ENCODE measurements around the gene PLD5.

PLD5 gene

DNA sequence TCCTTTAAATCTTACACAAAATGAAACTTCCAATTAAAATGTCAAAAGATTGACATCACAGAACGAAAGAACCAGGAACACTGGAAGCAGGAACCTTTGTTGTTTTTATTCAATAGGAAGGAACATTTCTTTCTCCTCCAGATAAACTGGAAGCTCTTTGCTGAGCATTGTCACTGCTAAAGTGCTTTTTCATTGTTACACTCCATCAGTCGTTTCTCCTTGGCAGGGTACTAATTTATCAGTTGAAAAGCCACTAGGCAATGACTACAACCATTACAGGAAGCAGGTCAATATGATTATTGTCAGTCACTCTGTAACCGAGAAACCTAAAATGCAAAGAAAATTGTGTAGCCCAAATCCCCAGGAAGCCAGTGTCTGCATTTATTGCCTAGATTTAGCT is 362.4 kb downstream of the PLD5 start:
- Histone ChIP-seq H2AFZ (ENCODE audit: low read length) (no peak overlapping the region), H3K79me2 (ENCODE audit: low read length) (no peaks in the 10 kb centered on the region), H4K20me1 (ENCODE audit: insufficient read depth, low read length) (no peaks in the 10 kb centered on the region), H3K27ac (ENCODE audit: low read length) (no peak overlapping the region), H3K36me3 (replicated peaks; ENCODE audit: insufficient read depth, low read length) (no peaks in the 10 kb centered on the region), H3K27me3 (replicated peaks; ENCODE audit: insufficient read depth, low read length) (no peaks in the 10 kb centered on the region), H3K9me2 (replicated peaks; ENCODE audit: insufficient read depth, low read length) (no peaks in the 10 kb centered on the region), H3K4me2 (ENCODE audit: low read depth, low read length) (no peak overlapping the region), H3K4me3 (ENCODE audit: low read length) (no peak overlapping the region), H3K4me1 (ENCODE audit: low read length) (no peaks in the 10 kb centered on the region), H3K9me3 (replicated peaks; ENCODE audit: insufficient read depth, low read length) (no peaks in the 10 kb centered on the region), H3K9ac (ENCODE audit: low read length) (no peak overlapping the region), H3F3A (ENCODE audit: insufficient read depth, low read length) (no peaks in the 10 kb centered on the region)
- no peak for TF ChIP-seq EZH2 (optimal IDR thresholded peaks at IDR 0.05; ENCODE audit: low read depth, low read length)
- no peak for TF ChIP-seq EZH2phosphoT487 (IDR thresholded peaks at IDR 0.05; ENCODE audit: low read length)
- TF ChIP-seq CTCF (IDR thresholded peaks at IDR 0.05; ENCODE audit: low read length), result no peak
- no peak for DNase-seq

GRCh38 chr1:242147096-242147976 is 377.2 kb downstream of the PLD5 start:
- TF ChIP-seq EZH2 (optimal IDR thresholded peaks at IDR 0.05; ENCODE audit: low read depth, low read length), result no peak
- TF ChIP-seq CTCF (IDR thresholded peaks at IDR 0.05; ENCODE audit: low read length), result no peak
- no peak for TF ChIP-seq EZH2phosphoT487 (IDR thresholded peaks at IDR 0.05; ENCODE audit: low read length)
- Histone ChIP-seq H2AFZ (ENCODE audit: low read length) (no peak overlapping the region), H3K9ac (ENCODE audit: low read length) (no peak overlapping the region), H3K9me2 (replicated peaks; ENCODE audit: insufficient read depth, low read length) (no peaks in the 10 kb centered on the region), H3K4me2 (ENCODE audit: low read depth, low read length) (peak overlapping the region; percentile 28; the same call in 1 of the 2 replicates), H3K9me3 (replicated peaks; ENCODE audit: insufficient read depth, low read length) (no peaks in the 10 kb centered on the region), H3K36me3 (replicated peaks; ENCODE audit: insufficient read depth, low read length) (no peaks in the 10 kb centered on the region), H3K79me2 (ENCODE audit: low read length) (no peaks in the 10 kb centered on the region), H3K27ac (ENCODE audit: low read length) (no peak overlapping the region), H3K4me3 (ENCODE audit: low read length) (no peak overlapping the region), H3K27me3 (replicated peaks; ENCODE audit: insufficient read depth, low read length) (no peaks in the 10 kb centered on the region), H3K4me1 (ENCODE audit: low read length) (0 out of 2 replicates have a peak, but pooled peaks cover 3% of the 10 kb centered on the region), H3F3A (ENCODE audit: insufficient read depth, low read length) (no peaks in the 10 kb centered on the region), H4K20me1 (ENCODE audit: insufficient read depth, low read length) (no peaks in the 10 kb centered on the region)
- DNase-seq, result no peak

- H3K9me2 ChIP-seq (replicated peaks; ENCODE audit: insufficient read depth, low read length), result no peaks in the 10 kb centered on the region
- H2AFZ ChIP-seq (ENCODE audit: low read length), result no peak overlapping the region; the same call in 1 of the 2 replicates
- no peaks in the 10 kb centered on the region for H3K27me3 ChIP-seq (replicated peaks; ENCODE audit: insufficient read depth, low read length)
- 0 out of 2 replicates have a peak, but pooled peaks cover 3% of the 10 kb centered on the region for H3K4me1 ChIP-seq (ENCODE audit: low read length)
- TF ChIP-seq EZH2 (optimal IDR thresholded peaks at IDR 0.05; ENCODE audit: low read depth, low read length) (no peak), EZH2phosphoT487 (IDR thresholded peaks at IDR 0.05; ENCODE audit: low read length) (no peak), CTCF (IDR thresholded peaks at IDR 0.05; ENCODE audit: low read length) (no peak)
- H3K27ac ChIP-seq (ENCODE audit: low read length), result no peak overlapping the region
- H3K36me3 ChIP-seq (replicated peaks; ENCODE audit: insufficient read depth, low read length), result no peaks in the 10 kb centered on the region
- H3K9ac ChIP-seq (ENCODE audit: low read length), result no peak overlapping the region
- peak overlapping the region; percentile 28; the same call in 1 of the 2 replicates for H3K4me2 ChIP-seq (ENCODE audit: low read depth, low read length)
- H3K4me3 ChIP-seq (ENCODE audit: low read length), result no peak overlapping the region
- H4K20me1 ChIP-seq (ENCODE audit: insufficient read depth, low read length), result no peaks in the 10 kb centered on the region
- DNase-seq, result no peak
- H3F3A ChIP-seq (ENCODE audit: insufficient read depth, low read length), result no peaks in the 10 kb centered on the region
- H3K79me2 ChIP-seq (ENCODE audit: low read length), result no peaks in the 10 kb centered on the region
- H3K9me3 ChIP-seq (replicated peaks; ENCODE audit: insufficient read depth, low read length), result no peaks in the 10 kb centered on the region
These were observed 377.8 kb downstream of the PLD5 start for GRCh38 chr1:242146652-242147051.

Measured in MM.1S (cell line).